Keratinocyte (primary cell): ENCODE results near the gene BICDL1. TPM values are rescaled to one million over a fixed set of nuclear protein-coding genes. Genes with fewer than 3 reads are reported as not detected.
A peak's percentile ranks its signal among the peaks of the same experiment; 100 is the strongest.

ENCODE experiments used
- DNase-seq: peaks from one replicate; pipeline ENCODE4 v3.0.0-alpha.2; 2011; ENCODE audit warnings: low read depth, missing footprints, low spot score
- FAIRE-seq: peaks from 2 replicates; lab custom pipeline; 2011; peaks lifted over from hg19 to GRCh38; lab: Jason Lieb, UNC
- H2AFZ ChIP-seq: 2 replicates; pipeline ENCODE4 v1.6.0; 2012; ENCODE audit warnings: low read length, control low read depth, inconsistent platforms; ENCODE audit not compliant: control insufficient read depth
- H3K27ac ChIP-seq: 2 replicates; pipeline ENCODE4 v1.5.1; 2011; ENCODE audit warnings: low read length; ENCODE audit not compliant: control insufficient read depth, insufficient read depth
- H3K27me3 ChIP-seq: 3 replicates; pipeline ENCODE4 v1.6.0; 2011; ENCODE audit warnings: low read length; ENCODE audit not compliant: control insufficient read depth, insufficient read depth; ENCODE audit errors: extremely low read depth
- H3K36me3 ChIP-seq, 2 experiments: 2 replicates in 1 of 2; 3 replicates in 1 of 2; pipeline ENCODE4 v1.5.1; 2011; ENCODE audit warnings: low read length in 2 of 2, mild to moderate bottlenecking in 1 of 2; ENCODE audit not compliant: control insufficient read depth in 2 of 2, insufficient read depth in 2 of 2; ENCODE audit errors: extremely low read depth in 1 of 2
- H3K4me1 ChIP-seq: 3 replicates; pipeline ENCODE4 v1.5.1; 2011; ENCODE audit warnings: low read length; ENCODE audit not compliant: control insufficient read depth, insufficient read depth; ENCODE audit errors: extremely low read depth
- H3K4me2 ChIP-seq: 3 replicates; pipeline ENCODE4 v1.6.0; 2011; ENCODE audit warnings: low read depth, low read length; ENCODE audit not compliant: control insufficient read depth, insufficient read depth; ENCODE audit errors: extremely low read depth
- H3K4me3 ChIP-seq, 3 experiments: fragments of 200-600 bp in 1 of 3; sonication (generic) in 1 of 3; 2 replicates in 2 of 3; 3 replicates in 1 of 3; pipeline ENCODE4 v1.5.1; 2011 to 2016; ENCODE audit warnings: low read length in 3 of 3, mild to moderate bottlenecking in 3 of 3, control low read depth in 2 of 3, inconsistent platforms in 1 of 3, low read depth in 1 of 3, mixed read lengths in 1 of 3, mixed run types in 1 of 3, moderate library complexity in 1 of 3; ENCODE audit not compliant: control insufficient read depth in 2 of 3, insufficient read depth in 2 of 3; ENCODE audit errors: extremely low read depth in 1 of 3
- H3K79me2 ChIP-seq: 2 replicates; pipeline ENCODE4 v1.6.0; 2012; ENCODE audit warnings: low read length; ENCODE audit not compliant: control insufficient read depth, insufficient read depth
- H3K9ac ChIP-seq: 3 replicates; pipeline ENCODE4 v1.6.0; 2011; ENCODE audit warnings: low read length; ENCODE audit not compliant: control insufficient read depth, insufficient read depth; ENCODE audit errors: extremely low read depth
- H3K9me1 ChIP-seq: 3 replicates; pipeline ENCODE4 v1.6.0; 2011; ENCODE audit warnings: low read length; ENCODE audit not compliant: control insufficient read depth, insufficient read depth; ENCODE audit errors: extremely low read depth
- H3K9me3 ChIP-seq: 2 replicates; pipeline ENCODE4 v1.5.1; 2012; ENCODE audit warnings: low read depth, low read length; ENCODE audit not compliant: control insufficient read depth
- H4K20me1 ChIP-seq: 3 replicates; pipeline ENCODE4 v1.6.0; 2011; ENCODE audit warnings: low read length; ENCODE audit not compliant: control insufficient read depth, insufficient read depth; ENCODE audit errors: extremely low read depth
- CTCF ChIP-seq, 3 experiments: IDR thresholded peaks in 1 of 3; conservative IDR thresholded peaks in 1 of 3; optimal IDR thresholded peaks in 1 of 3; 2 replicates in 2 of 3; 3 replicates in 1 of 3; pipeline versions ENCODE3 to v1.5.1; 2011; ENCODE audit warnings: low read length in 3 of 3, mild to moderate bottlenecking in 3 of 3, moderate library complexity in 2 of 3, control low read depth in 1 of 3, inconsistent platforms in 1 of 3; ENCODE audit not compliant: insufficient read depth in 2 of 3; ENCODE audit errors: extremely low read depth in 1 of 3
- EZH2 ChIP-seq: IDR thresholded peaks from one replicate; pipeline ENCODE4 v1.6.1; 2012; ENCODE audit warnings: inconsistent platforms, mild to moderate bottlenecking, low read length, moderate library complexity
- dilution Hi-C: fragments of 300-500 bp; cut with MboI; formaldehyde crosslinking; loops from one replicate; pipeline ENCODE4 v1.7.0; 2020; ENCODE audit warnings: low sequenced_read_pairs; ENCODE audit not compliant: extremely low pct_ligation_motif_present
- polyA plus RNA-seq, 5 experiments: library from polyadenylated mRNA; depleted of rRNA in 3 of 5; stranded (reverse) in 3 of 5; stranded (forward) in 1 of 5; unstranded in 1 of 5; fragments of >200 nt; gene quantifications; 1 replicate in 1 of 5; 2 replicates in 3 of 5; 3 replicates in 1 of 5; pipeline versions ENCODE4 v1.2.1 to v1.2.3, GENCODE V29; 2011 to 2012; ENCODE audit warnings: missing spikeins in 2 of 5, low read depth in 1 of 5, low replicate concordance in 1 of 5

The BICDL1 gene
- polyA plus RNA-seq, 1 donor (not counting 4 experiments of a cell fraction or from before 2014, with no cell fraction given) = 6.4 TPM

- Histone ChIP-seq H3K27me3 (no peaks in the 10 kb centered on the region), H4K20me1 (no peaks in the 10 kb centered on the region), H3K4me2 (peak overlapping the region; percentile 88), H3K27ac (peak overlapping the region; percentile 64), H3K79me2 (no peaks in the 10 kb centered on the region), H3K9ac (peak overlapping the region; percentile 59), H3K9me1 (no peaks in the 10 kb centered on the region), H3K4me1 (peaks cover 16% of the 10 kb centered on the region), H3K4me3 (peak overlapping the region in 2 of 3 experiments; percentile 52 to 62), H2AFZ (peak overlapping the region; percentile 59), H3K9me3 (no peaks in the 10 kb centered on the region), H3K36me3 (peaks cover 4 to 9% of the 10 kb centered on the region in 2 experiments)
- peak; percentile 51 for FAIRE-seq
- dilution Hi-C loops = no loop called here
- peak; percentile 92 for DNase-seq
- TF ChIP-seq CTCF (optimal IDR thresholded peaks at IDR 0.05 in 1 of 3, IDR thresholded peaks at IDR 0.05 in 1 of 3, conservative IDR thresholded peaks at IDR 0.05 in 1 of 3; ENCODE audit: extremely low read depth in 1 of 3, insufficient read depth in 2 of 3, low read length in 3 of 3) = peak; percentile 95 to 99 (median 98)
- TF ChIP-seq EZH2 = no peak
These were observed 98.0 kb downstream of the BICDL1 start for GRCh38 chr12:120086801-120087621.

DNA sequence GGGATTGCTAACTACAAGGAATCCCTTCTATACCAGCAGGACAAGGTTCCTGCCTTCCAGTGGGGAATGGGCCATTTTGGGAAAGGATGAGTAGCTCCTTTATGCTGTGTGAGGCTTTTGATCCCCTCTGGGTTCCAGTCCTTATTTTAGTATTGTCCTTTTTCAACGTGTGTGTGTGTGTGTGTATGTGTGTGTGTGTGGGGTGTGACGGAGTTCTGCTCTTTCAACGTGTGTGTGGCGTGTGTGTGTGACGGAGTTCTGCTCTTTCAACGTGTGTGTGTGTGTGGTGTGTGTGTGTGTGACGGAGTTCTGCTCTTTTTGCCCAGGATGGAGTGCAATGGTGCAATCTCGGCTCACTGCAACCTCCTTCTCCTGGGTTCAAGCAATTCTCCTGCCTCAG is 100.1 kb downstream of the BICDL1 start:
- Histone ChIP-seq H3K9ac (no peak overlapping the region), H3K79me2 (no peaks in the 10 kb centered on the region), H3K27me3 (no peaks in the 10 kb centered on the region), H3K9me1 (no peaks in the 10 kb centered on the region), H3K27ac (no peak overlapping the region), H3K36me3 (peaks cover 4 to 15% of the 10 kb centered on the region in 2 experiments), H4K20me1 (no peaks in the 10 kb centered on the region), H2AFZ (no peak overlapping the region), H3K9me3 (no peaks in the 10 kb centered on the region), H3K4me1 (peaks cover 16% of the 10 kb centered on the region), H3K4me3 (no peak overlapping the region), H3K4me2 (no peak overlapping the region)
- TF ChIP-seq EZH2 (no peak), CTCF (optimal IDR thresholded peaks at IDR 0.05 in 1 of 3, IDR thresholded peaks at IDR 0.05 in 1 of 3, conservative IDR thresholded peaks at IDR 0.05 in 1 of 3; ENCODE audit: extremely low read depth in 1 of 3, insufficient read depth in 2 of 3, low read length in 3 of 3) (no peak)
- DNase-seq (no peak), FAIRE-seq (no peak)
- dilution Hi-C loops = no loop called here
